Chondrocyte (in vitro differentiated cells): ENCODE data around the gene CTSS. TPM values are rescaled to one million over a fixed set of nuclear protein-coding genes. Genes with fewer than 3 reads are reported as not detected.

Experiments used
- DNase-seq: peaks from one replicate; pipeline ENCODE4 v3.0.0; 2021; ENCODE audit warnings: mixed read lengths, low spot score
- H3K27ac Mint-ChIP-seq: one replicate; pipeline ENCODE4 v1.8.0; 2021; ENCODE audit warnings: mild to moderate bottlenecking, moderate library complexity, mixed read lengths; ENCODE audit not compliant: unreplicated experiment
- H3K27me3 Mint-ChIP-seq: 2 replicates; pipeline ENCODE4 v1.8.0; 2021; ENCODE audit warnings: low read depth, mixed read lengths
- H3K36me3 Mint-ChIP-seq: 2 replicates; pipeline ENCODE4 v1.8.0; 2021; ENCODE audit warnings: low read depth, mixed read lengths
- H3K4me1 Mint-ChIP-seq: 2 replicates; pipeline ENCODE4 v1.8.0; 2021; ENCODE audit warnings: low read depth, mild to moderate bottlenecking, mixed read lengths
- H3K4me3 Mint-ChIP-seq: one replicate; pipeline ENCODE4 v1.8.0; 2021; ENCODE audit warnings: mild to moderate bottlenecking, moderate library complexity, mixed read lengths; ENCODE audit not compliant: unreplicated experiment
- H3K9me3 Mint-ChIP-seq: 2 replicates; pipeline ENCODE4 v1.8.0; 2021; ENCODE audit warnings: low read depth, mixed read lengths
- CTCF ChIP-seq: fragments of 200-600 bp; sonication (generic); IDR thresholded peaks from 2 replicates; pipeline ENCODE4 v1.5.0; 2021; ENCODE audit warnings: antibody characterized with exemption, mild to moderate bottlenecking, moderate library complexity
- total RNA-seq: library from RNA; stranded (reverse); gene quantifications from 3 replicates; pipeline ENCODE4 v1.2.1, GENCODE V29; 2021

Gene CTSS
- total RNA-seq, 1 donor from 2014 or later = 1.5 TPM

DNA sequence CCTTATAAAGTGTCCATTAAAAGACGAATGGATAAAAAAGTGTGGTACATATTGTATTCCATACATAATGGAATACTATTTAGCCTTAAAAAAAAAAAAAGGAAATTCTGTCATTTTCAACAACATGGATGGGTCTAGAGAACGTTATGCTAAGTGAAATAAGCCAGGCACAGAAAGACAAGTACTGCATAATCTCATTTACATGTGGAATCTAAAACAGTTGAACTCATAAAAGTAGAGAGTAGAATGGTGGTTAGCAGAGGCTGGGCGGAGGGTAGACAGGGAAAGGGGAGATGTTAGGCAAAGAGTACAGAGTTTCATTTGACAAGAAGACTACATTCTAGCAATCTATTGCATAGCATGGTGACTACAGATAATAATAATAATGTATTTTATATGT is 2.6 kb downstream of the CTSS start:
- H3K27ac Mint-ChIP-seq = no peak overlapping the region
- H3K36me3 Mint-ChIP-seq = peaks cover 4% of the 10 kb centered on the region
- H3K4me3 Mint-ChIP-seq = no peak overlapping the region
- TF ChIP-seq CTCF = no peak
- H3K9me3 Mint-ChIP-seq = peaks cover 5% of the 10 kb centered on the region
- DNase-seq = no peak
- peaks cover 18% of the 10 kb centered on the region for H3K4me1 Mint-ChIP-seq
- no peaks in the 10 kb centered on the region for H3K27me3 Mint-ChIP-seq

GRCh38 chr1:150762552-150762951 is 3.0 kb downstream of the CTSS start:
- TF ChIP-seq CTCF = no peak
- Mint-ChIP-seq H3K4me3 (no peak overlapping the region), H3K9me3 (peaks cover 5% of the 10 kb centered on the region), H3K4me1 (peaks cover 18% of the 10 kb centered on the region), H3K27me3 (no peaks in the 10 kb centered on the region), H3K36me3 (peaks cover 4% of the 10 kb centered on the region), H3K27ac (no peak overlapping the region)
- no peak for DNase-seq

DNA sequence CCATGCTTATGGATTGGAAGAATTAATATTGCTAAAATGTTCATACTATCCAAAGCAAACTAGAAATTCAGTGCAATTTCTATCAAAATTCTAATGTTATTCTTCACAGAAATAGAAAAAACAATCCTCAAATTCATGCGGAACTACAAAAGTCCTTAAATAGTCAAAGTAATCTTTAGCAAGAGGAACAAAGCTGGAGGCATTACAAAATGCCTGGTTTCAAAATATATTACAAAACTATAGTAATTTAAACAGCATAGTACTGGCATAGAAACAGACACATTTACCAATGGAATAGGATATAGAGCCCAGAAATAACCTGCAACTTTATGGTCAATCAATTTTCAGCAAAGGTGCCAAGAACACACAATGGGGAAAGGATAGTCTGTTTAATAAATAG is 3.8 kb downstream of the CTSS start:
- Mint-ChIP-seq H3K4me1 (peaks cover 18% of the 10 kb centered on the region), H3K4me3 (no peak overlapping the region), H3K36me3 (peaks cover 4% of the 10 kb centered on the region), H3K27me3 (no peaks in the 10 kb centered on the region), H3K27ac (no peak overlapping the region), H3K9me3 (peaks cover 5% of the 10 kb centered on the region)
- TF ChIP-seq CTCF = no peak
- DNase-seq = no peak

GRCh38 chr1:150760013-150760412 is 5.6 kb downstream of the CTSS start:
- DNase-seq = no peak
- TF ChIP-seq CTCF = no peak
- Mint-ChIP-seq H3K4me3 (no peak overlapping the region), H3K9me3 (peaks cover 5% of the 10 kb centered on the region), H3K27me3 (no peaks in the 10 kb centered on the region), H3K27ac (no peak overlapping the region), H3K4me1 (peaks cover 11% of the 10 kb centered on the region), H3K36me3 (peaks cover 4% of the 10 kb centered on the region)

DNA sequence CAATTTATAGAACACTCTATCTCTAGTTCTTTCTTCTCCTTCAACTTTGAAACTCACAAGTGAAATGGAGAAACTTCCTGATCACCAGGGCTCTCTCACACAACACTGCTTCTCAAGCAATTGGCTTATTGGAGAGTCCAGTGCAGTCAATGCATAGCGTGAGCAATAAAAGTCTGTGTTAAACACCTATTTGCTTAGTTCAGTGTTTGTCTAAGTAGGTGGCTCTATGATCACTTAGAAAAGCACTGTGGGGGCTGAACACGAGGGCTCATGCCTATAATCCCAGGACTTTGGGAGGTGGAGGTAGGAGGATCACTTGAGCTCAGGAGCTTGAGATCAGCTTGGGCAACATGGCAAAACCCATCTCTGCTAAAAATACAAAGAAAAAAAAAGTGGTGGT is 12.2 kb downstream of the CTSS start:
- Mint-ChIP-seq H3K9me3 (no peaks in the 10 kb centered on the region), H3K36me3 (peaks cover 2% of the 10 kb centered on the region), H3K27me3 (no peaks in the 10 kb centered on the region), H3K4me3 (no peak overlapping the region), H3K27ac (no peak overlapping the region), H3K4me1 (no peaks in the 10 kb centered on the region)
- DNase-seq = no peak
- no peak for TF ChIP-seq CTCF
